GM23248 (cell line): ENCODE data around the gene DEDD.

Experiments used
- EZH2 ChIP-seq: fragments of 200-600 bp; sonication (generic); IDR thresholded peaks from 2 replicates; pipeline ENCODE4 v1.6.1; 2018; ENCODE audit warnings: antibody characterized with exemption, mild to moderate bottlenecking; ENCODE audit not compliant: insufficient read depth, poor library complexity, severe bottlenecking
- EZH2phosphoT487 ChIP-seq: fragments of 200-600 bp; sonication (generic); IDR thresholded peaks from 2 replicates; pipeline ENCODE4 v1.6.1; 2018; ENCODE audit warnings: antibody characterized with exemption, moderate library complexity, mild to moderate bottlenecking, low read depth; ENCODE audit not compliant: insufficient read depth

DNA sequence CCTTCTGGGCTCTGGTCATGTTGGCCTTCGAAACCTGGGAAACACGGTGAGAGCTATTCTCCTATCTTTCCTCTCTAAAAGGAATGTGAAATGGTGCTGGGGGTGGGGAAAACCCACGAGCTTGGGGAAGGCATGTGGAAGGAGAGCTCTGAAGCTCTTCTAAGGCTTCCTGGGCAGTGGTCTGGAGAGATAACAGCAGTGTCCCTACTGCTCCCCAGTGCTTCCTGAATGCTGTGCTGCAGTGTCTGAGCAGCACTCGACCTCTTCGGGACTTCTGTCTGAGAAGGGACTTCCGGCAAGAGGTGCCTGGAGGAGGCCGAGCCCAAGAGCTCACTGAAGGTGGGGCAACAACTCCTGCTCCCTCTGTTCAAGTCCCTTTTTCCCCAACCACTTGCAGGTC, 29.6 kb upstream of the DEDD start:
- TF ChIP-seq EZH2, result no peak
- TF ChIP-seq EZH2phosphoT487, result no peak
